H9 (cell line): ENCODE measurements around the gene MEF2A. TPM values are rescaled to one million over a fixed set of nuclear protein-coding genes. Genes with fewer than 3 reads are reported as not detected.

Source experiments
- DNase-seq: peaks from one replicate; pipeline ENCODE4 v3.0.0-alpha.2; 2017
- H2AFZ ChIP-seq: one replicate; pipeline ENCODE4 v1.6.1; 2013; ENCODE audit warnings: mild to moderate bottlenecking, low read length, control low read depth, moderate library complexity
- H2AK5ac ChIP-seq: 2 replicates; pipeline ENCODE4 v1.6.1; 2013; ENCODE audit warnings: low read length, control low read depth, mixed read lengths; ENCODE audit not compliant: insufficient read length
- H2BK120ac ChIP-seq: one replicate; pipeline ENCODE4 v1.6.1; 2013; ENCODE audit warnings: low read depth, mild to moderate bottlenecking, low read length, control low read depth, inconsistent platforms; ENCODE audit not compliant: poor library complexity, severe bottlenecking
- H2BK12ac ChIP-seq: 2 replicates; pipeline ENCODE4 v1.6.1; 2013; ENCODE audit warnings: low read length, control low read depth, mixed read lengths, low read depth; ENCODE audit not compliant: insufficient read length
- H2BK15ac ChIP-seq: 2 replicates; pipeline ENCODE4 v1.6.1; 2013; ENCODE audit warnings: low read depth, low read length, control low read depth
- H2BK20ac ChIP-seq: one replicate; pipeline ENCODE4 v1.6.1; 2013; ENCODE audit warnings: low read depth, mild to moderate bottlenecking, low read length, control low read depth, inconsistent platforms; ENCODE audit not compliant: poor library complexity, severe bottlenecking
- H2BK5ac ChIP-seq: 2 replicates; pipeline ENCODE4 v1.6.1; 2013; ENCODE audit warnings: low read length, control low read depth, mixed read lengths; ENCODE audit not compliant: insufficient read length
- H3K14ac ChIP-seq: 2 replicates; pipeline ENCODE4 v1.6.1; 2013; ENCODE audit warnings: low read length, control low read depth; ENCODE audit not compliant: insufficient read depth
- H3K18ac ChIP-seq: 2 replicates; pipeline ENCODE4 v1.6.1; 2013; ENCODE audit warnings: low read depth, mild to moderate bottlenecking, mixed read lengths, low read length, control low read depth; ENCODE audit not compliant: insufficient read length
- H3K23ac ChIP-seq: 2 replicates; pipeline ENCODE4 v1.6.1; 2013; ENCODE audit warnings: low read length, control low read depth, mixed read lengths, low read depth; ENCODE audit not compliant: insufficient read length
- H3K23me2 ChIP-seq: 2 replicates; pipeline ENCODE4 v1.6.1; 2013; ENCODE audit warnings: low read depth, mild to moderate bottlenecking, mixed read lengths, low read length, control low read depth; ENCODE audit not compliant: insufficient read length, poor library complexity, severe bottlenecking
- H3K27ac ChIP-seq: 2 replicates; pipeline ENCODE4 v1.5.1; 2013; ENCODE audit warnings: low read length, control low read depth, mixed read lengths, low read depth; ENCODE audit not compliant: insufficient read length
- H3K27me3 ChIP-seq: 2 replicates; pipeline ENCODE4 v1.6.1; 2013; ENCODE audit warnings: low read length, control low read depth, inconsistent platforms; ENCODE audit not compliant: insufficient read depth
- H3K4ac ChIP-seq: 2 replicates; pipeline ENCODE4 v1.6.1; 2013; ENCODE audit warnings: low read depth, mild to moderate bottlenecking, control low read depth, inconsistent platforms, low read length, moderate library complexity
- H3K4me1 ChIP-seq: 2 replicates; pipeline ENCODE4 v1.6.1; 2013; ENCODE audit warnings: low read length, control low read depth, inconsistent platforms; ENCODE audit not compliant: insufficient read depth
- H3K4me2 ChIP-seq: 2 replicates; pipeline ENCODE4 v1.6.1; 2013; ENCODE audit warnings: low read length, control low read depth, mixed read lengths; ENCODE audit not compliant: insufficient read length, insufficient read depth
- H3K56ac ChIP-seq: 2 replicates; pipeline ENCODE4 v1.6.1; 2013; ENCODE audit warnings: low read depth, mild to moderate bottlenecking, mixed read lengths, low read length, control low read depth; ENCODE audit not compliant: insufficient read length
- H3K79me1 ChIP-seq: 2 replicates; pipeline ENCODE4 v1.6.1; 2013; ENCODE audit warnings: low read depth, mild to moderate bottlenecking, moderate library complexity, low read length, control low read depth, inconsistent platforms; ENCODE audit not compliant: insufficient read depth, poor library complexity, severe bottlenecking
- H3K79me2 ChIP-seq: 2 replicates; pipeline ENCODE4 v1.6.1; 2013; ENCODE audit warnings: low read length, control low read depth, inconsistent platforms; ENCODE audit not compliant: insufficient read depth
- H3K9ac ChIP-seq: 2 replicates; pipeline ENCODE4 v1.6.1; 2013; ENCODE audit warnings: low read length, control low read depth, mixed read lengths; ENCODE audit not compliant: insufficient read length; ENCODE audit errors: extremely low read depth
- H3K9me3 ChIP-seq: one replicate; pipeline ENCODE4 v1.6.1; 2013; ENCODE audit warnings: low read depth, low read length, inconsistent platforms; ENCODE audit not compliant: control insufficient read depth
- H3T11ph ChIP-seq: one replicate; pipeline ENCODE4 v1.6.1; 2013; ENCODE audit warnings: mild to moderate bottlenecking, low read length, control low read depth, inconsistent platforms
- H4K20me1 ChIP-seq: one replicate; pipeline ENCODE4 v1.6.1; 2013; ENCODE audit not compliant: control insufficient read depth, insufficient read length, insufficient read depth
- H4K5ac ChIP-seq: 2 replicates; pipeline ENCODE4 v1.6.1; 2013; ENCODE audit warnings: low read depth, mild to moderate bottlenecking, mixed read lengths, low read length, control low read depth; ENCODE audit not compliant: insufficient read length
- H4K8ac ChIP-seq: replicated peaks from 2 replicates; pipeline ENCODE4 v1.6.1; 2013; ENCODE audit warnings: low read length, control low read depth, mixed read lengths, low read depth; ENCODE audit not compliant: insufficient read length
- H4K91ac ChIP-seq: 2 replicates; pipeline ENCODE4 v1.6.1; 2013; ENCODE audit warnings: low read depth, mild to moderate bottlenecking, moderate library complexity, mixed read lengths, low read length, control low read depth; ENCODE audit not compliant: insufficient read length
- H3K27ac Mint-ChIP-seq, 3 experiments: 2 replicates in 2 of 3; 3 replicates in 1 of 3; pipeline ENCODE4 v1.8.0; 2020 to 2021; ENCODE audit warnings: mixed read lengths in 3 of 3, mild to moderate bottlenecking in 1 of 3, moderate library complexity in 1 of 3
- H3K27me3 Mint-ChIP-seq: 2 replicates; pipeline ENCODE4 v1.8.0; 2021; ENCODE audit warnings: low read depth, mild to moderate bottlenecking, moderate library complexity, mixed read lengths
- H3K36me3 Mint-ChIP-seq, 3 experiments: 2 replicates in 2 of 3; 3 replicates in 1 of 3; pipeline ENCODE4 v1.8.0; 2020 to 2021; ENCODE audit warnings: low read depth in 3 of 3, mixed read lengths in 3 of 3; ENCODE audit not compliant: insufficient read depth in 1 of 3
- H3K4me1 Mint-ChIP-seq, 2 experiments: 2 replicates each; pipeline ENCODE4 v1.8.0; 2020; ENCODE audit warnings: mixed read lengths in 2 of 2
- H3K4me3 Mint-ChIP-seq, 2 experiments: 2 replicates in 1 of 2; 3 replicates in 1 of 2; pipeline ENCODE4 v1.8.0; 2020 to 2021; ENCODE audit warnings: mild to moderate bottlenecking in 2 of 2, mixed read lengths in 2 of 2, moderate library complexity in 1 of 2
- H3K9me3 Mint-ChIP-seq, 2 experiments: 2 replicates in 1 of 2; 3 replicates in 1 of 2; pipeline ENCODE4 v1.8.0; 2020; ENCODE audit warnings: mild to moderate bottlenecking in 2 of 2, mixed read lengths in 2 of 2, moderate library complexity in 1 of 2
- WGBS: extraction: QIAGEN DNeasy Blood & Tissue Kit; methylation state at CpG from one replicate; pipeline ENCODE4 v1.1.7; 2013; ENCODE audit warnings: missing lambda C conversion rate, low lambda C conversion rate, mixed read lengths; ENCODE audit not compliant: insufficient read length; ENCODE audit errors: extremely low coverage; 5-methylcytosine and 5-hydroxymethylcytosine counted together
- total RNA-seq: library from RNA; stranded (reverse); gene quantifications from 2 replicates; pipeline ENCODE4 v1.2.1, GENCODE V29; 2021
- TF ChIP-seq, protein P1 (sequence below): fragments of 200-600 bp; sonication (generic); conservative IDR thresholded peaks from 3 replicates; pipeline ENCODE4 v1.8.0; 2021; ENCODE audit warnings: antibody characterized with exemption, mild to moderate bottlenecking

MEF2A gene
- total RNA-seq, 1 experiment from 2014 or later: 20.7 TPM

- TF ChIP-seq, protein P1, sequence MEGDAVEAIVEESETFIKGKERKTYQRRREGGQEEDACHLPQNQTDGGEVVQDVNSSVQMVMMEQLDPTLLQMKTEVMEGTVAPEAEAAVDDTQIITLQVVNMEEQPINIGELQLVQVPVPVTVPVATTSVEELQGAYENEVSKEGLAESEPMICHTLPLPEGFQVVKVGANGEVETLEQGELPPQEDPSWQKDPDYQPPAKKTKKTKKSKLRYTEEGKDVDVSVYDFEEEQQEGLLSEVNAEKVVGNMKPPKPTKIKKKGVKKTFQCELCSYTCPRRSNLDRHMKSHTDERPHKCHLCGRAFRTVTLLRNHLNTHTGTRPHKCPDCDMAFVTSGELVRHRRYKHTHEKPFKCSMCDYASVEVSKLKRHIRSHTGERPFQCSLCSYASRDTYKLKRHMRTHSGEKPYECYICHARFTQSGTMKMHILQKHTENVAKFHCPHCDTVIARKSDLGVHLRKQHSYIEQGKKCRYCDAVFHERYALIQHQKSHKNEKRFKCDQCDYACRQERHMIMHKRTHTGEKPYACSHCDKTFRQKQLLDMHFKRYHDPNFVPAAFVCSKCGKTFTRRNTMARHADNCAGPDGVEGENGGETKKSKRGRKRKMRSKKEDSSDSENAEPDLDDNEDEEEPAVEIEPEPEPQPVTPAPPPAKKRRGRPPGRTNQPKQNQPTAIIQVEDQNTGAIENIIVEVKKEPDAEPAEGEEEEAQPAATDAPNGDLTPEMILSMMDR: no peak
- Histone ChIP-seq H2BK12ac (no peak overlapping the region), H3K9ac (no peak overlapping the region), H4K5ac (no peak overlapping the region), H4K91ac (no peak overlapping the region), H4K20me1 (no peaks in the 10 kb centered on the region), H2BK120ac (no peak overlapping the region), H3T11ph (no peak overlapping the region), H2BK5ac (no peak overlapping the region), H4K8ac (no peak overlapping the region), H3K23ac (no peak overlapping the region), H2AFZ (no peak overlapping the region), H3K4me1 (peaks cover 3% of the 10 kb centered on the region; the same call in 1 of the 2 replicates), H3K79me1 (no peaks in the 10 kb centered on the region), H3K9me3 (no peaks in the 10 kb centered on the region), H3K27me3 (no peaks in the 10 kb centered on the region), H3K18ac (no peak overlapping the region), H3K56ac (no peak overlapping the region), H3K14ac (no peak overlapping the region), H3K4ac (no peak overlapping the region), H2BK15ac (no peak overlapping the region), H2BK20ac (no peak overlapping the region), H3K23me2 (no peaks in the 10 kb centered on the region), H2AK5ac (no peak overlapping the region), H3K79me2 (no peaks in the 10 kb centered on the region), H3K27ac (no peak overlapping the region), H3K4me2 (no peak overlapping the region)
- Mint-ChIP-seq H3K4me1 (peaks cover 24 to 27% of the 10 kb centered on the region in 2 experiments), H3K36me3 (peaks cover 20 to 40% (median 20%) of the 10 kb centered on the region in 3 experiments), H3K27me3 (no peaks in the 10 kb centered on the region), H3K27ac (no peak overlapping the region), H3K9me3 (peaks cover 5 to 7% of the 10 kb centered on the region in 2 experiments; a peak in 3 of 5 replicates), H3K4me3 (no peak overlapping the region)
- WGBS: no CpG with 5 or more reads among the region's 3 CpGs
- no peak for DNase-seq
Observed at GRCh38 chr15:99634576-99634975, 68.8 kb downstream of the MEF2A start.
